Ovary (tissue), 9 donors: ENCODE results near the gene GFI1B. TPM values are rescaled to one million over a fixed set of nuclear protein-coding genes. Genes with fewer than 3 reads are reported as not detected.
"Not testable (repeated sequence)": the region's sequence is repeated elsewhere in the genome, so short reads cannot be mapped to it uniquely, and the experiment has no call there.

ENCODE experiments used
- DNase-seq, 5 donors: peaks; one replicate each; pipeline ENCODE4 v3.0.0-alpha.2; 2019 to 2020
- H3K27ac ChIP-seq, 2 donors: fragments of 200-600 bp; one replicate each; pipeline versions ENCODE4 v1.5.1 to v1.8.0; 2019 to 2022
- H3K27me3 ChIP-seq: fragments of 200-600 bp; one replicate; pipeline ENCODE4 v1.8.0; 2022
- H3K36me3 ChIP-seq: fragments of 200-600 bp; sonication (generic); one replicate; pipeline ENCODE4 v1.5.1; 2019
- H3K4me1 ChIP-seq: one replicate; pipeline ENCODE4 v1.8.1; 2013; ENCODE audit warnings: mild to moderate bottlenecking, moderate library complexity; ENCODE audit not compliant: insufficient read depth
- H3K4me3 ChIP-seq: fragments of 200-600 bp; sonication (generic); one replicate; pipeline ENCODE4 v1.5.1; 2017
- H3K9me3 ChIP-seq, 2 donors: fragments of 200-600 bp in 1 of 2; sonication (generic) in 1 of 2; one replicate each; pipeline versions ENCODE4 v1.5.1 to v1.8.1; 2013 to 2019; ENCODE audit warnings: mild to moderate bottlenecking in 1 of 2, moderate library complexity in 1 of 2
- CTCF ChIP-seq, 3 donors: fragments of 450-650 bp in 2 of 3; fragments of 200-600 bp in 1 of 3; IDR thresholded peaks; one replicate each; pipeline versions ENCODE4 v1.5.1 to v1.8.0; 2016 to 2022; ENCODE audit warnings: antibody characterized with exemption in 3 of 3, mild to moderate bottlenecking in 1 of 3
- EP300 ChIP-seq: sonication (generic); formaldehyde crosslinking; IDR thresholded peaks from one replicate; pipeline ENCODE4 v1.6.1; 2017; ENCODE audit warnings: antibody characterized with exemption
- POLR2A ChIP-seq: fragments of 450-650 bp; IDR thresholded peaks from one replicate; pipeline ENCODE4 v1.6.1; 2017; ENCODE audit warnings: antibody characterized with exemption, mild to moderate bottlenecking, moderate library complexity
- WGBS, 3 donors: extraction: QIAGEN DNeasy Blood & Tissue Kit in 1 of 3; methylation state at CpG; one replicate each; pipeline versions ENCODE4 v1.1.5 to v1.1.7; 2013 to 2017; 5-methylcytosine and 5-hydroxymethylcytosine counted together
- intact Hi-C, 4 donors: fragments of 100-400 bp; cut with DNase I; formaldehyde crosslinking; loops; one replicate each; pipeline versions ENCODE4 v1.11.0 to v1.15.1; 2022 to 2023
- polyA plus RNA-seq, 2 donors: library from polyadenylated mRNA; stranded (reverse); fragments of 200-250 nt in 1 of 2; fragments of 350-450 nt in 1 of 2; fragmentation: Illumina TruSeq in 1 of 2; extraction: RNeasy Lipid Tissue Mini Kit (QIAGEN cat#74804) in 1 of 2; gene quantifications; one replicate each; pipeline ENCODE4 v1.2.3, GENCODE V29; 2013 to 2014
- total RNA-seq, 7 donors: library from RNA; depleted of rRNA in 2 of 7; stranded (reverse); fragments of >200 nt in 2 of 7; fragmentation: NEBNext Ultra II Directional in 3 of 7; extraction: Animal tissue kit (Norgen Biotek cat#: 25700) in 3 of 7; gene quantifications; one replicate each; pipeline versions ENCODE4 v1.1.0 to v1.2.4, GENCODE V29; 2016 to 2023
- donor health status: DM: no; HTN: no; CAD: no; lungs with moderate emphysema.
- donor health status: DM: no; HTN: no; CAD: no.
- donor health status: Bipolar disorder and iron deficiency.
- donor health status: DM: yes; HTN: yes; CAD: no.
- donor health status: DM: no; HTN: no; CAD: no.
- donor health status: DM: yes; HTN: yes; CAD: no.

The GFI1B gene
- total and polyA plus RNA-seq, 9 donors: 0.05 TPM; not detected in 8

GRCh38 chr9:132986640-132987620 lies 8.4 kb downstream of the GFI1B start:
- TF ChIP-seq CTCF (IDR thresholded peaks at IDR 0.05): no peak
- no peak for TF ChIP-seq POLR2A
- TF ChIP-seq EP300: no peak
- no peak overlapping the region for H3K4me3 ChIP-seq
- H3K36me3 ChIP-seq: no peaks in the 10 kb centered on the region
- no peak for DNase-seq
- 63 to 65% (median 64%) methylated on average over 26 of the region's 26 CpGs for WGBS, 3 donors
- intact Hi-C loops: no loop called here
- no peak overlapping the region for H3K27ac ChIP-seq
- H3K4me1 ChIP-seq: no peaks in the 10 kb centered on the region
- no peaks in the 10 kb centered on the region for H3K27me3 ChIP-seq
- H3K9me3 ChIP-seq: no peaks in the 10 kb centered on the region

- H3K9me3 ChIP-seq: no peaks in the 10 kb centered on the region
- no peak overlapping the region for H3K27ac ChIP-seq
- no peaks in the 10 kb centered on the region for H3K27me3 ChIP-seq
- WGBS, 3 donors: 88 to 91% (median 88%) methylated on average over 14 of the region's 14 CpGs
- no peak for TF ChIP-seq EP300
- TF ChIP-seq POLR2A: no peak
- no peak for TF ChIP-seq CTCF (IDR thresholded peaks at IDR 0.05)
- no peak overlapping the region for H3K4me3 ChIP-seq
- no peak for DNase-seq
- H3K36me3 ChIP-seq: no peaks in the 10 kb centered on the region
- no peaks in the 10 kb centered on the region for H3K4me1 ChIP-seq
- intact Hi-C loops: no loop called here
These were observed 9.9 kb downstream of the GFI1B start for GRCh38 chr9:132988244-132989013.

GRCh38 chr9:132989014-132989310 lies 10.5 kb downstream of the GFI1B start:
- TF ChIP-seq POLR2A (no peak), CTCF (IDR thresholded peaks at IDR 0.05) (no peak), EP300 (no peak)
- Histone ChIP-seq H3K27ac (no peak overlapping the region), H3K4me1 (no peaks in the 10 kb centered on the region), H3K9me3 (no peaks in the 10 kb centered on the region), H3K4me3 (no peak overlapping the region), H3K36me3 (no peaks in the 10 kb centered on the region), H3K27me3 (no peaks in the 10 kb centered on the region)
- intact Hi-C loops: no loop called here
- 89 to 92% (median 90%) methylated on average over 13 of the region's 13 CpGs for whole genome bisulfite sequencing, 3 donors
- DNase-seq: no peak

- H3K4me1 ChIP-seq: no peaks in the 10 kb centered on the region
- no peaks in the 10 kb centered on the region for H3K27me3 ChIP-seq
- H3K9me3 ChIP-seq: no peaks in the 10 kb centered on the region
- TF ChIP-seq CTCF (IDR thresholded peaks at IDR 0.05) (no peak), POLR2A (no peak), EP300 (no peak)
- H3K27ac ChIP-seq: no peak overlapping the region
- WGBS, 3 donors: 86 to 90% (median 88%) methylated on average over 23 of the region's 23 CpGs
- no peaks in the 10 kb centered on the region for H3K36me3 ChIP-seq
- H3K4me3 ChIP-seq: no peak overlapping the region
- intact Hi-C loops: no loop called here
- DNase-seq: no peak
These were observed 11.0 kb downstream of the GFI1B start for GRCh38 chr9:132989414-132989996.

GRCh38 chr9:132989998-132990557 lies 11.6 kb downstream of the GFI1B start:
- H3K4me3 ChIP-seq, H3K27me3 ChIP-seq, H3K4me1 ChIP-seq, H3K36me3 ChIP-seq, H3K27ac ChIP-seq, H3K9me3 ChIP-seq, intact Hi-C loops, DNase-seq: not testable (repeated sequence)
- 77 to 83% (median 82%) methylated on average over 4 of the region's 4 CpGs for WGBS, 3 donors
